OCI-LY3 (cell line): ENCODE results near the gene COL26A1.

Experiments used
- EZH2phosphoT487 ChIP-seq: fragments of 200-600 bp; shearing (Covaris generic); IDR thresholded peaks from 2 replicates; pipeline ENCODE4 v1.6.1; 2018; ENCODE audit warnings: antibody characterized with exemption, mixed run types, low read depth
- TF ChIP-seq, protein P1 (sequence below): fragments of 200-600, 300-600 bp; sonication (generic); IDR thresholded peaks from 2 replicates; pipeline ENCODE4 v1.5.1; 2014; ENCODE audit warnings: antibody characterized with exemption, low read length, low read depth

GRCh38 chr7:101580596-101580995 lies 217.9 kb downstream of the COL26A1 start:
- TF ChIP-seq, protein P1, sequence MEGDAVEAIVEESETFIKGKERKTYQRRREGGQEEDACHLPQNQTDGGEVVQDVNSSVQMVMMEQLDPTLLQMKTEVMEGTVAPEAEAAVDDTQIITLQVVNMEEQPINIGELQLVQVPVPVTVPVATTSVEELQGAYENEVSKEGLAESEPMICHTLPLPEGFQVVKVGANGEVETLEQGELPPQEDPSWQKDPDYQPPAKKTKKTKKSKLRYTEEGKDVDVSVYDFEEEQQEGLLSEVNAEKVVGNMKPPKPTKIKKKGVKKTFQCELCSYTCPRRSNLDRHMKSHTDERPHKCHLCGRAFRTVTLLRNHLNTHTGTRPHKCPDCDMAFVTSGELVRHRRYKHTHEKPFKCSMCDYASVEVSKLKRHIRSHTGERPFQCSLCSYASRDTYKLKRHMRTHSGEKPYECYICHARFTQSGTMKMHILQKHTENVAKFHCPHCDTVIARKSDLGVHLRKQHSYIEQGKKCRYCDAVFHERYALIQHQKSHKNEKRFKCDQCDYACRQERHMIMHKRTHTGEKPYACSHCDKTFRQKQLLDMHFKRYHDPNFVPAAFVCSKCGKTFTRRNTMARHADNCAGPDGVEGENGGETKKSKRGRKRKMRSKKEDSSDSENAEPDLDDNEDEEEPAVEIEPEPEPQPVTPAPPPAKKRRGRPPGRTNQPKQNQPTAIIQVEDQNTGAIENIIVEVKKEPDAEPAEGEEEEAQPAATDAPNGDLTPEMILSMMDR = no peak
- no peak for TF ChIP-seq EZH2phosphoT487
